Ishikawa (cell line): ENCODE data around the gene DNAJC30.

Experiments
- CEBPB ChIP-seq: IDR thresholded peaks from 2 replicates; pipeline ENCODE4 v1.6.1; 2012
- CREB1 ChIP-seq: IDR thresholded peaks from 2 replicates; pipeline ENCODE4 v1.6.1; 2012; ENCODE audit warnings: low read depth
- EGR1 ChIP-seq: IDR thresholded peaks from 2 replicates; pipeline ENCODE4 v1.6.1; 2012
- EP300 ChIP-seq: IDR thresholded peaks from 2 replicates; pipeline ENCODE4 v1.6.1; 2012; ENCODE audit warnings: borderline replicate concordance
- FOXM1 ChIP-seq: IDR thresholded peaks from 2 replicates; pipeline ENCODE4 v1.6.1; 2012; ENCODE audit warnings: low read depth, borderline replicate concordance
- NFIC ChIP-seq: IDR thresholded peaks from 2 replicates; pipeline ENCODE4 v1.6.1; 2012
- RAD21 ChIP-seq: IDR thresholded peaks from 2 replicates; pipeline ENCODE4 v1.6.1; 2012; ENCODE audit warnings: low read depth
- TAF1 ChIP-seq: IDR thresholded peaks from 2 replicates; pipeline ENCODE4 v1.6.1; 2012; ENCODE audit warnings: low read depth, mild to moderate bottlenecking
- TCF12 ChIP-seq: IDR thresholded peaks from 2 replicates; pipeline ENCODE4 v1.6.1; 2012; ENCODE audit warnings: low read depth
- TEAD4 ChIP-seq: IDR thresholded peaks from 2 replicates; pipeline ENCODE4 v1.6.1; 2012
- YY1 ChIP-seq: IDR thresholded peaks from 2 replicates; pipeline ENCODE4 v1.6.1; 2012; ENCODE audit warnings: low read depth
- ZBTB7A ChIP-seq: IDR thresholded peaks from 2 replicates; pipeline ENCODE4 v1.6.1; 2012; ENCODE audit warnings: low read depth
- TF ChIP-seq, protein P1 (sequence below): IDR thresholded peaks from 2 replicates; pipeline ENCODE4 v1.6.1; 2012
- TF ChIP-seq, protein P2 (sequence below): IDR thresholded peaks from 2 replicates; pipeline ENCODE4 v1.6.1; 2012
- TF ChIP-seq, protein P3 (sequence below): IDR thresholded peaks from 2 replicates; pipeline ENCODE4 v1.6.1; 2012; ENCODE audit warnings: low read depth, mild to moderate bottlenecking

Gene DNAJC30

DNA sequence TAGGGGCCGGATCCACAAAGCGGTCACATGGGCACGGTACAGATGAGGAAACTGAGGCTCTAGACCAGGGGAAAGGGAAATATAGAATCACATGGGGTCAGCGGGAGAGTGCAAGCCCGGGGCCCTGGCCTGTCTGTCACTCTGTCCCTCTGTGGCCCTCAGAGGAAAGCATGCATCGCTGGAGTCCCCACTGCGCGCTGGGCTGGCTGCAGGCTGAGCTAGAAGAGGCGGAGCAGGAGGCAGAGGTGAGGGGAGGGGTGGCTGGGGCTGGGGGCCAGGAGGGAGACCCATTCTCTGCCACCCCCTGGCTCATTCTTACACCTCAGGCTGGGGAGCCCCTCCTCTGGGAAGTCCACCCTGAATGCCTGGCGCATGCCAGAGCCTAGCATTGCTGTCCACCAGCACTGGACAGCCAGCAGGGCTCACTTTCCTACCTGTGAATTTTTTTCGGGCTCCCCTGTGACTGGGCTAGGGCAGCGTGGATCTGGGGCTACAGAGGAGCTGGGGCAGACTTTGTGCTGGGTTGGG, 13.3 kb downstream of the DNAJC30 start:
- no peak for TF ChIP-seq ZBTB7A
- TF ChIP-seq EGR1, result no peak
- TF ChIP-seq NFIC, result no peak
- TF ChIP-seq TCF12, result no peak
- TF ChIP-seq RAD21, result no peak
- TF ChIP-seq, protein P1, sequence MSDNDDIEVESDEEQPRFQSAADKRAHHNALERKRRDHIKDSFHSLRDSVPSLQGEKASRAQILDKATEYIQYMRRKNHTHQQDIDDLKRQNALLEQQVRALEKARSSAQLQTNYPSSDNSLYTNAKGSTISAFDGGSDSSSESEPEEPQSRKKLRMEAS, result no peak
- TF ChIP-seq, protein P2, sequence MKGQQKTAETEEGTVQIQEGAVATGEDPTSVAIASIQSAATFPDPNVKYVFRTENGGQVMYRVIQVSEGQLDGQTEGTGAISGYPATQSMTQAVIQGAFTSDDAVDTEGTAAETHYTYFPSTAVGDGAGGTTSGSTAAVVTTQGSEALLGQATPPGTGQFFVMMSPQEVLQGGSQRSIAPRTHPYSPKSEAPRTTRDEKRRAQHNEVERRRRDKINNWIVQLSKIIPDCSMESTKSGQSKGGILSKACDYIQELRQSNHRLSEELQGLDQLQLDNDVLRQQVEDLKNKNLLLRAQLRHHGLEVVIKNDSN, result no peak
- no peak for TF ChIP-seq CEBPB
- no peak for TF ChIP-seq TAF1
- no peak for TF ChIP-seq CREB1
- no peak for TF ChIP-seq EP300
- no peak for TF ChIP-seq FOXM1
- TF ChIP-seq YY1, result no peak
- TF ChIP-seq, protein P3, sequence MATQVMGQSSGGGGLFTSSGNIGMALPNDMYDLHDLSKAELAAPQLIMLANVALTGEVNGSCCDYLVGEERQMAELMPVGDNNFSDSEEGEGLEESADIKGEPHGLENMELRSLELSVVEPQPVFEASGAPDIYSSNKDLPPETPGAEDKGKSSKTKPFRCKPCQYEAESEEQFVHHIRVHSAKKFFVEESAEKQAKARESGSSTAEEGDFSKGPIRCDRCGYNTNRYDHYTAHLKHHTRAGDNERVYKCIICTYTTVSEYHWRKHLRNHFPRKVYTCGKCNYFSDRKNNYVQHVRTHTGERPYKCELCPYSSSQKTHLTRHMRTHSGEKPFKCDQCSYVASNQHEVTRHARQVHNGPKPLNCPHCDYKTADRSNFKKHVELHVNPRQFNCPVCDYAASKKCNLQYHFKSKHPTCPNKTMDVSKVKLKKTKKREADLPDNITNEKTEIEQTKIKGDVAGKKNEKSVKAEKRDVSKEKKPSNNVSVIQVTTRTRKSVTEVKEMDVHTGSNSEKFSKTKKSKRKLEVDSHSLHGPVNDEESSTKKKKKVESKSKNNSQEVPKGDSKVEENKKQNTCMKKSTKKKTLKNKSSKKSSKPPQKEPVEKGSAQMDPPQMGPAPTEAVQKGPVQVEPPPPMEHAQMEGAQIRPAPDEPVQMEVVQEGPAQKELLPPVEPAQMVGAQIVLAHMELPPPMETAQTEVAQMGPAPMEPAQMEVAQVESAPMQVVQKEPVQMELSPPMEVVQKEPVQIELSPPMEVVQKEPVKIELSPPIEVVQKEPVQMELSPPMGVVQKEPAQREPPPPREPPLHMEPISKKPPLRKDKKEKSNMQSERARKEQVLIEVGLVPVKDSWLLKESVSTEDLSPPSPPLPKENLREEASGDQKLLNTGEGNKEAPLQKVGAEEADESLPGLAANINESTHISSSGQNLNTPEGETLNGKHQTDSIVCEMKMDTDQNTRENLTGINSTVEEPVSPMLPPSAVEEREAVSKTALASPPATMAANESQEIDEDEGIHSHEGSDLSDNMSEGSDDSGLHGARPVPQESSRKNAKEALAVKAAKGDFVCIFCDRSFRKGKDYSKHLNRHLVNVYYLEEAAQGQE, result no peak
- TF ChIP-seq TEAD4, result no peak

DNA sequence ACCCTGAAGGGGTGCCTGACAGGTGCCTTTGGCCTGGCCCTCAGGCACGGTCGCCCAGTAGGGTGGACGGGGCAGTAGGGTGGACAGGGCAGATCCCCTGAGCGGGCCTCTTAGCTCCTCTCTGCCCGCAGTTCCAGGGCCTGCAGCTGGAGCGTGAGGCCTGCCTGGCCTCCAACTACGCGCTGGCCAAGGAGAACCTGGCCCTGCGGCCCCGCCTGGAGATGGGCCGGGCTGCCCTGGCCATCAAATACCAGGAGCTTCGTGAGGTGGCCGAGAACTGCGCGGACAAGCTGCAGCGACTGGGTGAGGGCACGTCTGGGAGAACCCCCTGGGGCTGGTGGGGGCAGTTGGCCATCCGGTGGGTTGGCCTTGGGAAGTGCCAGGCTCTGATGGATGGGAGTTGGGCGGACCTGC, 14.0 kb downstream of the DNAJC30 start:
- TF ChIP-seq NFIC (no peak), FOXM1 (no peak), CEBPB (no peak), RAD21 (no peak), ZBTB7A (no peak), TEAD4 (no peak), EP300 (no peak), YY1 (no peak), TAF1 (no peak), EGR1 (no peak), CREB1 (no peak), TCF12 (no peak)
- TF ChIP-seq, protein P1, result no peak
- TF ChIP-seq, protein P3, result no peak
- TF ChIP-seq, protein P2, result no peak

DNA sequence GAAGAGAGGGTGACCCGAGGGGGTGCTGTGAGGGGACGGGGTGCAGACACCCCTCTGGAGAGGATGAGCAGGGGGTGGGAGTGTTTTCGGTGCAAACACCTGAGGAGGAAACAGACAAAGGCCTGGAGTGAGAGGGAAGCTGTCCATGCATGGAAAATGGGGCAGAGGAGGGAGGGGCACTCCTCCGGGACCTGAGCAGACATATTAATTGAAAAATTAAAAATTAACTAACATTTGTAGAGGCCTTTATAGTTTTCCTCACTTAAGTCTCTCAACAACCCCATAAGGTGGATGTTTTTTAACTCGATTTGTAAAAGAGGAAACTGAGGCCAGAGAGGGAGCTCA, 14.4 kb downstream of the DNAJC30 start:
- TF ChIP-seq EP300, result no peak
- TF ChIP-seq, protein P2, result no peak
- TF ChIP-seq, protein P3, result no peak
- no peak for TF ChIP-seq FOXM1
- no peak for TF ChIP-seq EGR1
- TF ChIP-seq NFIC, result no peak
- no peak for TF ChIP-seq YY1
- TF ChIP-seq TCF12, result no peak
- TF ChIP-seq CREB1, result no peak
- no peak for TF ChIP-seq RAD21
- no peak for TF ChIP-seq TAF1
- TF ChIP-seq ZBTB7A, result no peak
- no peak for TF ChIP-seq TEAD4
- TF ChIP-seq CEBPB, result no peak
- TF ChIP-seq, protein P1, result no peak
